HG02798 (cell line): ENCODE measurements around the gene INSIG1.

Experiments used
- ATAC-seq: cut with Tn5 transposase; IDR thresholded peaks from one replicate; pipeline ENCODE4 v1.9.1; 2021; ENCODE audit warnings: mild to moderate bottlenecking; ENCODE audit not compliant: unreplicated experiment, poor library complexity

Gene INSIG1

DNA sequence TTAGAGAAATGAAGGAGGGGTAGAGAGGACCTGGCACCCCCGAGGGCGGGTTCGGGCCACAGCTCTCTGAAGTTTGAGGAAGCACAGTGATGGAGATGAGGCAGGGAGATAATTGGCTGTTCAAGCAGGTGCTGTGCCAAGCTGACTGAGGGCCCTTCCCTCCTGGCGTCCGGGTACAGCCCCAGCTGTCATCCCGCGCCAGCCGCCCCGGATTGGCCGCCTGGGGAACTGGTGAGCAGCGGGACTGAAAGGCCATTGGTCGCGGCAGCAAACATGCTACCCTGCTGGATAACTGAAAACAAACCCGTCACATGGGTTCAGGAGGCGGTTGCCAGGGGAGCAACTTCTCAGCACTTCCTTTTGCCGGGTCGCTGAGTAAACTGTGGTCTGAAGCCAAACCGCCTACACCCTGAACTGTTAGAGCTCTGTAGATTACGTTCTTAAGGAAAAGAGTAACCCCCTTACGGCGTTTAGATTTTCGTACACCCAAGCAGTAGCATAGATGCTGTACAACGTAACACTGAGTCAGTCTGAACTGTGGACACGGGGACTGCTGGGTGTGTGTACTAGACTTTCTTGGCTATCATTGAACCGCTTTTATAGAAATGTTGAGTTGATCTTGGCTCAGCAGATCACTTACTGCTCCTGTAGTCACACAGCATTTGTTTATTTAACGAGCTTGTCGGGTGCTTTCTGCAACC, 1.3 kb downstream of the INSIG1 start:
- peak; percentile 68 for ATAC-seq

DNA sequence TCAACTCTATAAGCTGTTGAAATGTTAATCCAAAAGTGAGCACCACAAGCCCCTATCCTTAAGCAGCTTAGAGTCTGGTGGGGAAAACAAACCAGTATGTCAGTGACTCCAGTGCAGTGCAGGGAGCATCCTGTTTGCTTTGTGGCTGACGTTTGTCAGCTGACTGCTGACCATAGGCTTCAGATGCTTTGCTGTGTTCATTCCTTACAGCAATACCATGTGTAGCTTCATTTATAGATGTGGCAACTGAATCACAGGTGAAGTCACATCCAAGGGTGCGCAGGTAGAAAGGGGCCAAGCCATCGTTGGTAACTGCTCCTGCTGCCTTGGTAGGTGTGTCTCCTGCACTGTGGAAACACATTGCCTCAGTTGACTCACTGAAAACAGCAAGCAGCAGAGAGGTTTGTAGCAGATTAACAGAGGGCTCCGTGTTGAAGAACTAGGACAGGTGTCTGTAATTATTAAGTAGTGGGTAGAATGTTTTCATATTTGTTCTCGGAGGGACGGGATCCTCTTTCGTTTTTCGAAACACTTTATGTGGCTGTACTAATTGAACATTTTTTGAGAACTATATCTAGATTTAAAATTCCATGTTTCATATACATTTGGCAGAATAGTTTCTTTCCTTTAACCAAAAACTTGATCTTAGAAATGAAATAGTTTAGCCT, 2.0 kb downstream of the INSIG1 start:
- ATAC-seq = peak; percentile 4

GRCh38 chr7:155300641-155301452, 3.2 kb downstream of the INSIG1 start:
- no peak for ATAC-seq

DNA sequence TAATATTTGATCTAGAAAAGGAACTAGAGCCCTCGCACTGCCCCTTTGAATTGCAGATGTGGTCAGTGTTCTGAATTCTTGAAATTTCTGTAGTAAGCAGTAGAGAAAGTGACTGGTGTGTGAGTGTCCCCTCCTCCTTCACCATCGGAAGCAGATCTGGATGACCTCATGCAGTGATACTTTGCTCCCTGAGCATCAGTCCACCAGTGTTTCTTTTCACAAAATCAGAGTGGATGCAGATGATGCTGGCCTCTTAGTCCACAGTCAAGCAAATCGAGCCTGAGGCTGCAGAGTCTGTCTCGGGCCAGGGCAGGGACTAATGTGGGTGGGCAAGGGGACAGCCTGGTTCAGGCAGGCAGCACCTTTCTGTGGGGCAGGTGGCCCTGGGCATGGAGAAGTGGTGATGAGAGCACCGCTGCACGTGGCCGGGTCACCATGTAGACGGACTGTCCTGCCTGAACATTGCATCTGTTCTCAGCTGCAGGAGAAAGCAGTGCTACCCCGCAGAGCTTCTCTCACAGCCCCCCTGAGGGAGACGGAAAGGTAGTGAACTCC, 5.4 kb downstream of the INSIG1 start:
- ATAC-seq = no peak

DNA sequence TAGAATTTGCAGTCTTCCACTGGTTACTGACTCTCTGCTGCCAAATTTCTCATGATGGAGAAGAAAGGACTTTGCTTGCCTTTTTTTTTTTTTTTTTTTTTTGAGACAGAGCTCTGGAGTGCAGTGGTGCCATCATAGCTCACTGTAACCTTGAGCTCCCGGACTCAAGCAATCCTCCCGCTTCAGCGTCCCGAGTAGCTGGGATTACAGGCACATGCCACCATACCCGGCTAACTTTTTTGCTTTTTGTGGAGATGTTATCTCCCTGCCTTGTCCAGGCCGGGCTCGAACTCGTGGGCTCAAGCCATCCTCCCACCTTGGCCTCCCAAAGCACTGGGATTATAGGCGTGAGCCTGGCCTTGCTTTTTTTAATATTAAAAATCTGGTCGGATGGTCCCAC, 6.2 kb downstream of the INSIG1 start:
- no peak for ATAC-seq

DNA sequence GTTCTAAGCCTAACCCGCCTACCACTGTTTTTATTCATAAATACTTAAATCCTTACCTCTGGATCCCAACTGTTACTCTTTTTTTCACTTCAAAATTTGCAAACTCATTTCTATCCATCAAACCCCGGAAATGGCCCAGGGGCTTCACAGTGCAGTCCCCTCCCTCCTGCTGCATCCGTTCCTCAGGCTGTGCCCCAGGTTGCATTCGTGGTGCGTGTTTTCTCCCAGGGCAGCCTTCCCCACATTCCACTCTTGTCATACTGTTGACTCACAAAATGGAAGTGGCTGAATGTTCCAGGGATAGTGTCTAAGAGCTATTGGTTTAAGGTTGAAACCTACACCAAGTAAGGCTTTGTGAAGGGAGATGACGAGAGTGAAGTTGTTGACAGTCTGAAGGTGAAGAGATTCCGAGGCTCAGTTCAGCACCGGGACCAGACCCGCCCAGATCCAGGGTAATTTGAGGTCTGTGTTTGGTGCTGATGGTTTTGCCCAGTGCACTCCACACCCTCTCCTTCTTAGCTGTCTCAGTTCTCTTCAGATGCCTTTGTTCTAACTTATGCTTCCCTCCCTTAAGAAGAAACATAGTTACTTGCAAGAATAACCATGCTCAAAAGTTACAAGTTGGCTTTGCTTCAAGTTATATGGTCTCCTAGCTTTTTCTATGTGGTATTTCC, 7.7 kb downstream of the INSIG1 start:
- no peak for ATAC-seq

DNA sequence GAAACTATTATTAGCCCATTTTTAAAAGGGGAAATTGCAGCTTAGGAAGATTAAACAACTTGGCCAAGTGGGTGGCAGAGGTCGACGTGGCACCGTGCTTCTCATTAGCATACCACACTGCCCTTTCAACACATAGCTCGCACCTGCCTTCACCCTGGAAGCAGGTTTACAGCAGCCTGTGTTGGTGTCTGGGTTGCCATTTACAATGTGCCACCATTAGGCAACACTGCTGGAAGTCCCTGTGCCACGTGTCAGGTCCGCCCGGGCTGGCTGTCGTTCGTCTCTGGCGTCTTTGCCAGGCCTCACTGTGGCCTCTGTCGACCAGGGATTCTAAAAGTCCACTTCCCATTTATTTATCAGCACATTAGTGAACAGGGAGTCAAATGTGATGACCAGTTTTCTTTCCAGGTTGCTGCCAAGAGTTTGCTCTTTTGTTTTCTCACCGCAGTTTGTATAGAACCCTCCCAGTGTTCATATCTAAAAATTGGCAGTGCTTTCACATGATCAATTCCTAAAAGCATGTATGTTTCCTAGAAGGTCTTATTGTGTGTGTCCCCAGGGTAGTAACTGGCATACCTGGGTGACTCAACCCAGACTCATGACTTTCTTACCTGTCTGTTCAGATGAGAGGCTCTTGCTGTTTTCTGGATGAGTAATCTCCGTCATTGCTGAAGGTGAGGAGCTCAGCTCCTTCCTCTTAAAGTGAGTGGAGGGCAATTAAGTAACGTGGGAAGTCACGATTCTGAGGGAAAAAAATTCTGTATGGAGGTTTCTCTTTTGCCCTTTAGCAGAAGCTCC, 9.2 kb downstream of the INSIG1 start:
- no peak for ATAC-seq

DNA sequence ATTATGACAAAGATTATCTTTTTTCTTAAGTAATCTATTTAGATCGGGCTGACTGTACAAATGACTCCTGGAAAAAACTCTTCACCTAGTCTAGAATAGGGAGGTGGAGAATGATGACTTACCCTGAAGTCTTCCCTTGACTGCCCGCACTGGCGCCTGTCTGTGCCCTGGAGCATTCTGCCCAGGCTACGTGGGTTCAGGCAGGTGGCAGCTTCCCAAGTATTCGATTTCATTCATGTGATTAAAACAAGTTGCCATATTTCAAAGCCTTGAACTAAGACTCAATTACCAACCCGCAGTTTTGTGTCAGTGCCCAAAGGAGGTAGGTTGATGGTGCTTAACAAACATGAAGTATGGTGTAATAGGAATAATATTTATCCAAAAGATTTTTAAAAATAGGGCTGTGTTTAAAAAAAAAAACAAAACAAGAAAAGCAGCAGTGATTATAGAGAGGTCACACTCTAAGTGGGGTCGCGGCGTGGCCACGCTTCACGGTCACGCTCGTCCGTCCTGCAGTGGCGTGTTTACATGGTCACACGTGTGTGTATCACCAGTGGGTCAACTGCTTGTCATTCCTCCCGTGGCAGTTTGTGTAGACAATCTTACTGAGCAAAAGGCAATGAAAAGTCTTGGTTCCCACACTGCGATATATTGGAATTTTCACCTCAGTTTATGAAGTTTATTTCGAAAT, 10.8 kb downstream of the INSIG1 start:
- ATAC-seq = no peak

DNA sequence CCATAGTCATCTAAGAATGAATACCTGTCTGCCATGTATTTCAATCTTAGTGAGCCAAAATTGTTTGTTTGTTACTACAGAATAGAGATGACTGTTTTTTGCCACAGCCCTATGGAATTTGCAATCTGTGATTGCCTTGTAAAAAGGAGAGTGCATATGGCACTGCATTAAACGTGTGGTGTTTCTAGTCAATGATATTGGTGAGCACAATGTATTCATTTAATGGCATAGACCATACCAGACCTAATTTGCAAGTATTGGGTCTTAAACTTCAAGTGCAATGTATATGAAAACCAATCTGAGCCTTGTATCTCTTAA, 11.3 kb downstream of the INSIG1 start:
- no peak for ATAC-seq

- no peak for ATAC-seq
These were observed 12.9 kb downstream of the INSIG1 start for GRCh38 chr7:155310425-155311114.

GRCh38 chr7:155311826-155312537, 14.3 kb downstream of the INSIG1 start:
- no peak for ATAC-seq

- no peak for ATAC-seq
These were observed 15.0 kb downstream of the INSIG1 start for GRCh38 chr7:155312633-155313032.

GRCh38 chr7:155313096-155313495, 15.4 kb downstream of the INSIG1 start:
- no peak for ATAC-seq

GRCh38 chr7:155315977-155316376, 18.3 kb downstream of the INSIG1 start:
- no peak for ATAC-seq

GRCh38 chr7:155316427-155317113, 18.9 kb downstream of the INSIG1 start:
- no peak for ATAC-seq

- no peak for ATAC-seq
These were observed 19.4 kb downstream of the INSIG1 start for GRCh38 chr7:155317114-155317434.

GRCh38 chr7:155318245-155318644, 20.6 kb downstream of the INSIG1 start:
- no peak for ATAC-seq

- ATAC-seq = no peak
These were observed 24.9 kb downstream of the INSIG1 start for GRCh38 chr7:155322530-155322929.
